Stimulated activated CD4-positive, alpha-beta T cell treated with anti-CD3 and anti-CD28 coated beads, Interleukin-4, amount 100 ng/mL, for 4 hours (primary cell): ENCODE results near the gene ANXA8.
"Not testable (repeated sequence)": the region's sequence is repeated elsewhere in the genome, so short reads cannot be mapped to it uniquely, and the experiment has no call there.

Source experiments
- DNase-seq, 2 experiments: peaks; one replicate each; pipeline ENCODE4 v3.0.0-alpha.2; 2020

The ANXA8 gene

DNA sequence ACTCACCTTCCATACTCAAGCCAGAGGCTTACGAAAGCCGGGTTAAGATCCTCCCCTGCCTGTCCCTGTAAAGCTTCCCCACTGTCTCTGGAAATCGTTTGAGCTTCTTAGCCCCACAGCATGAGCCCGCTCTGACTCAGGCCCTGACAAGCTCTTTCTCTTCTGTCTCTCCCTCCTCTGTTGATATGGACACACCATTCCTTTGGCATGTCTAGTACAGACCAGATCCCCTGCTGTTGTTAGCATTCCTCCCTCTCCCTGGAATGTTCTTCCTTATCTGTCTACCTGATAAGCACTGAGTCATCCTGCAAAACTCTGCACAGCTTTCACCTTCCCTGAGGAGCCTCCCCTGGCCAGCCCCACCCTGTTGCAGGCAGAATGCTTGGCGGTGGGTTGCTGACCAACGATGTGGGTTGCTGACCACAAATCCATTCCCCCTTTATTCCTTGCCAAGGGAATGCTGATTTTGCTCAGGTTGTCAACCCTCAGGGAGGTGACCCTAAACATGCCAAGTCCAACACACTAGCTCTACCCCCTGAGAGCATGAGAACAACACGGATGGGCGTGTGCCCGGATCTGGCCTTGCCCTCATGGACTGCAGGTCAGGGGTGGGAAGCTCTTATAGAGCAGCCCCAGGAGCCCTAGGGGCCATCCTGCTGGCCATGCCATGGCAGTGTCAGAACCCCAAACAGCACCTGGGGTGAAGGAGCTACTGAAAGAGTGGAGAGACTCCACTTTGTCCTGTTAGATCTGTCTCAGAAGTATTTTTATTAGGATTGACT lies 21.1 kb downstream of the ANXA8 start:
- not testable (repeated sequence) for DNase-seq

- DNase-seq, result peak in 1 of 2 experiments; percentile 34
Measured at GRCh38 chr10:47461261-47461687, 22.6 kb downstream of the ANXA8 start.

DNA sequence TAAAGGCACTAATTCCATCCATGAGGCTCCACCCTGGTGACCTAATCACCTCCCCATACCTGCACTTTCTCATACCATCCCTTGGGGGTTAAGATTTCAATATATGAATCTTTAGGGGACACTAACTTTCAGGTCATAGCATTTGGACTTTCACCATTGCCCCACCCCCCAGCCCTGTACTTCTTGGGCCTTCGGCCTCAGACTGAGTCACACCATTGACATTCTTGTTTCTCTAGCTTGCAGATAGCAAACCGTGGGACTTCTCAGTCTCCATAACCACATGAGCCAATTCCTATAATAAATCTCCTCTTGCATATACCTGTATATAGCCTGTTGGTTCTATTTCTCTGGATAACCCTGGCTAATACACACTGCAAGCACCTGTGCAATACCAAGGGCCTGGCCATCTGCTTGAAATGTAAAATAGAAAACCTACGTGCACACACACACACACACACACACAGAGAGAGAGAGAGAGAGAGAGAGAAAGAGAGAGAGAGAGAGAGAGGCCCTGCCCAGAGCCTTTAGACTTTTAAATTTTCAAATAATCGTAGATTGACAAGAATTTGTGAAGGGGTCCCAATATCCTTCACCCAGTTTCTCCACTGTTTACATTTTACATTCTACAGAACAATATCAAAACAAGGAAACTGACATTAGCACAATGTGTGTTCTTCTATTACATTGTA lies 25.3 kb downstream of the ANXA8 start:
- DNase-seq, result no peak

DNA sequence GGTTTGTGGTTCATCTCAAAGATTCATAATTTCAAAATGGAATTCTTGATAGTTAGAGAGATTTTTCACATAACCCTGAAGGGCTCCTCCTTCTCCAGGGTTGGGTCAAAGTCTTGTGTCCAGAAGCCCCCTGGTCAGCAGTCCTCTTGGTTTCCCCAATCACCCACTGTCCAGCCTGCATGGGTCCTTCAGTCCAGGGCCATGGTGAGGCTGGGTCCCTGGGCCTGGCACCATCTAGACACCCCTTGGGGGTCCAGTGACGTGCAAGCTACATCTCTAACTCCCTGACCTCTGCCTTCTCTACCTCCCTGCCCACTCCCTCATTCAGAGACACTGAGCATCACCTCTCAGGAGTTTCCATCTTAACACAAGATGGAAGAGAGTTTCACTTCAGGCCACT lies 26.1 kb downstream of the ANXA8 start:
- DNase-seq, result no peak

- no peak for DNase-seq
Measured at GRCh38 chr10:47457528-47457820, 26.4 kb downstream of the ANXA8 start.

- no peak for DNase-seq
Measured at GRCh38 chr10:47456794-47457527, 27.0 kb downstream of the ANXA8 start.

- no peak for DNase-seq
Measured at GRCh38 chr10:47456079-47456785, 27.7 kb downstream of the ANXA8 start.

- DNase-seq, result not testable (repeated sequence)
Measured at GRCh38 chr10:47455350-47456078, 28.4 kb downstream of the ANXA8 start.

GRCh38 chr10:47454780-47455058 lies 29.2 kb downstream of the ANXA8 start:
- DNase-seq, result no peak

DNA sequence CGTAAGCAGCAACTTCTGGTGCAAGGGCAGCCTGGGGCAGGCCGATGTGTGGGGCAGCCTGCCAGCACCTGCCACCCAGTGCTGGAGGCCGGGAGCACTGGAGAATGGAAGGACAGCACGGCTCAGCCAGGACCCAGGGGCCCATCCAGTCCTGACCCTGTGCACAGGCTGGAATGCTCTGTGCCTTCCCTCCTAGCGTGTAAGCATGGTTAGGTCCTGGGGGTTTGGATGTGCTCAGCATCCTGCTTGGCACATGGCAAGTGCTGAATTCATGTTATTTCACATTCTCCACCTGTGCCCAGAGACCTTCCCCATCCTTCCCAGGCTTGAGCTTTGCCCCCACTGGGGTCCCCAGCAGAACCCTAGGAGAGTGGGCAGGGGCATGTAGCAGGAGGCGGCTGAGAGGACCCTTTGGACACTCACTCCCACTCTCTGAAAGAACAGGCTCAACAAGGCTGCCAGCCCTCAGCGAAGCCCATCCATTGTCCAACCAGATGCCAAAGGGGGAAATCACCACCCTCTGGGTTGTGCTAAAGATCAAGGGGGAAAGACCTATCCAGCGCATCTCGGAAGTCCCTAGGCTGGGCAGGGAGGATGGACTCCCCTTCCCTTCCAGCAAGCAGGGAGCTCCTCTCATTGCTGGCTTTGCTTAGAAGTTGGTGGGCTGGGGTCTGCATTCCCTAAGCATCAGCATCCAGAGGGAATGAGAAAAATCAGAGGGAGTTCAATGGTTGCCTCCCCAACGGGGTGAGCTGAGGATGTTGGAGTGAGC lies 29.7 kb downstream of the ANXA8 start:
- DNase-seq, result no peak

DNA sequence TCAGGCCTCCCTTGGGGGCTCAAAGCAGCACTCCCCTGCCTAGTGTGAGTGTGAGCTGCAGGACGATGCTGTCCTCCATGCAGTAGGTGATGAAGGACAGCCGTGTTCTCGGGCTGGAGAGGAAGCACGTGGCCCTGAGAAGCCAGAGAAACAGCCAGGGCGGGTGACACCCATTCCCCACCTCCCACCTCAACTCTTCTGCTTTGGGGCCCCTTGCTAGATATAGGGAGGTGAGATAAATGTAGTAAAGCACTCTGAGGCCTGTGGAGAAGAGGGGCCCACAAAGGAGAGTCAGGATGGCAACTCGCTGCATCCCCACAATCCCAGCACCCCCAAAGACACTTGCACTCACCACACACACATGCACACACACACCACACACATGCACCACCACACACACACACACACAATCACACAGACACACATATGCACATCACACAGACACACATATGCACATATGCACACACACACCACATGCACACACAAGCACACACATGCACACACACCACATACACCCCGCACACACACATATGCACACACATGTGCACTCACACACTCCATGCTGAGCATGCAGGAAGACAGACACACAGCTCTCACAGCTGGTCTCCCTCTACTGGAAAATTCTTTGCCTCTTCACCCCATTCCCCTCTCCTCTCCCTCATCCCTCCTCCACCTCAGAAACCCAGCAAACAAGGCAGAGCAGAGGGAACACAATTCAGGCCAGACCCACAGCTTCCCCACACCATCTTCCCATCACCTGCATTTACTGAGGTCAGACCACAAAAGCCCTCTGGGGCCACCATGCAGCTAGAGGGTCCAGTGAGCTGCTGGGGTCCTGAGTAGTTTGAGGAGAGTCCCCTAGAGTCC lies 30.5 kb downstream of the ANXA8 start:
- DNase-seq, result no peak

DNA sequence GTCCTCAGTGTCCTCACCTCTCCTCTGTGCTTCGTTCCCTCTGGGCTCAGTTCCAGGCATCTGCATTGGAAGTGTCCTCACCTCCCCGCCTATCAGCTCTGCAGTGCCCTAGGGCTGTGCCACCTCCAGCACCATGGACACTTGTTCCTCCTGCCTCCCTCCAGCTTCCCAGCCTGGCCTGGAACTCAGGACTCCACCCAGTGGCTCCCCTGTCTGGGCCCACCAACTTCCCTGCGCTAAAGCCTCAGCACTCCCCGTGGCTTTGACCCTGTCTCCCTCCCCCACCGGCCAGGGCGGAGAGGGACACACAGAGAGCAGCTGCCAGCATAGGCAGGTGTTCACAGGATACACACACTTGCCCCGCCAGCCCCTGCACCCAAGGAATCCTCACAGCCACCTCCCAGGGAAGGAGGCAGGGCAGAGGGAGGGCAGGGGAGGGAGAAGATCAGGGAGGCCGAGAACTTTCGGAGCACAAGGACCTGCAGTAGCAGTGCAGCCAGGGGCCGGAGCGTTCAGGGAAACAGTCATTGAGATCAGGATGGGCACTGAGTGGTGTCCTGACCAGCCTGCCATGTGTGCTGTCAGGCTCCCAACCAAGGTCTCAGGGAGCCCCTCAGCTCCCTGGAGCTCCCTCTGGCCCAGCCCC lies 31.3 kb downstream of the ANXA8 start:
- no peak for DNase-seq

GRCh38 chr10:47451998-47452494 lies 31.9 kb downstream of the ANXA8 start:
- no peak for DNase-seq

DNA sequence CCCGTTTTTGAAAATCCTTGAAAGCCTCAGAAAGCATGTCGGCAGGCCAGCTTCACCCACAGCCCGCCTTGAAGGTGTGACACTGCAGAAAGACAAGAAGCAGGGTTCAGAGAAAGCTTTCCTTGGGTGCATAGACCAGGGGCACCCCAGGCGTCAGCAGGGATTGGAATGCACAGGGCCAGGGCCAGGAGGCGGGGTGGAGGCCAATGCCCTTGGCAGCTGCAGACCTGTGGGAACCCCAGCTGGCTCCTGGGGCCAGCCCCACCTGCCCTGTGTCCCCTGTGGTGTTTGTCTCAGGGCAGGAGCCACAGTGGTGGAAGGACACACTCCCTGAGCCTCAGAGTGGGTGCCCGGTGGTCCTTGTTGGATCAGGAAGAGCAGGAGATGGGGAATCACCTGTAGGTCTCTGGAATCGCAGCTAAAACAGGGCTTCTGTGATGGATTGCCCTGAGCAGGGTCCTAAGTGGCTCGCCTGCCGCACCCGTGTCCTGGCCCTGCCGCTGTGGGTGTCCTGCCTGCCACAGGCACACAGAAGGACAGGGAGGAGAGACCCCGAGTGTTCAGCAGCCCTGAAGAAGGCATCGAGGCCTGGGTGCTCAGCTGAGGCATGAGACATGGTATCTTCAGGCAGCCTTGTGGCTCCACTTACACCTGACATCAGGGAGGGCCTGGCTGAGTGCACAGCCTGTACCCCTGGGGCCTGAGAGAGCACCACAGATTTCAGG lies 32.5 kb downstream of the ANXA8 start:
- DNase-seq, result no peak

GRCh38 chr10:47450442-47450841 lies 33.5 kb downstream of the ANXA8 start:
- no peak for DNase-seq

GRCh38 chr10:47449979-47450378 lies 33.9 kb downstream of the ANXA8 start:
- DNase-seq, result no peak

- DNase-seq, result no peak
Measured at GRCh38 chr10:47449102-47449978, 34.6 kb downstream of the ANXA8 start.

- no peak for DNase-seq
Measured at GRCh38 chr10:47447705-47448104, 36.2 kb downstream of the ANXA8 start.

GRCh38 chr10:47447209-47447608 lies 36.7 kb downstream of the ANXA8 start:
- no peak for DNase-seq
